GM21825 (cell line): ENCODE measurements around the gene CRIM1.
"Not testable (repeated sequence)": the region's sequence is repeated elsewhere in the genome, so short reads cannot be mapped to it uniquely, and the experiment has no call there.

Source experiments
- ATAC-seq: cut with Tn5 transposase; IDR thresholded peaks from one replicate; pipeline ENCODE4 v1.9.1; 2021; ENCODE audit warnings: mild to moderate bottlenecking, moderate library complexity; ENCODE audit not compliant: unreplicated experiment

CRIM1 gene

DNA sequence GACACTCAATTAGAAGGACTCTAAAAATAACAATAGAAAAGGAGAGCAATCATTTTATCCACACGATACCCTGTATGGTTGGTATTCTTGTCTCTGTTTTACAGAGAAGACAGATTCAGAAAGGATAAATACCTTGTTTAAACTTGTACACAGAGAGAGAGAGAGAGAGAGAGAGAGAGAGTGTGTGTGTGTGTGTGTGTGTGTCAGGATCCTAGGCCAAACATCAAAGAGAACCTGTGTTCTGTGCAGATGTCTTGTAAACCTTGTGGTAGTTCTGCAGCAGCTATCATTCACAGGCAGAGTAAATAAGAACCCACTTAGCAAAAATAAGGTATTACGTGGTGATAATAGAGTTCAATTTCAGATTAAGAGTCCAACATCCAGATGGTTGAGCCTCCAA, 4.3 kb upstream of the CRIM1 start:
- no peak for ATAC-seq

DNA sequence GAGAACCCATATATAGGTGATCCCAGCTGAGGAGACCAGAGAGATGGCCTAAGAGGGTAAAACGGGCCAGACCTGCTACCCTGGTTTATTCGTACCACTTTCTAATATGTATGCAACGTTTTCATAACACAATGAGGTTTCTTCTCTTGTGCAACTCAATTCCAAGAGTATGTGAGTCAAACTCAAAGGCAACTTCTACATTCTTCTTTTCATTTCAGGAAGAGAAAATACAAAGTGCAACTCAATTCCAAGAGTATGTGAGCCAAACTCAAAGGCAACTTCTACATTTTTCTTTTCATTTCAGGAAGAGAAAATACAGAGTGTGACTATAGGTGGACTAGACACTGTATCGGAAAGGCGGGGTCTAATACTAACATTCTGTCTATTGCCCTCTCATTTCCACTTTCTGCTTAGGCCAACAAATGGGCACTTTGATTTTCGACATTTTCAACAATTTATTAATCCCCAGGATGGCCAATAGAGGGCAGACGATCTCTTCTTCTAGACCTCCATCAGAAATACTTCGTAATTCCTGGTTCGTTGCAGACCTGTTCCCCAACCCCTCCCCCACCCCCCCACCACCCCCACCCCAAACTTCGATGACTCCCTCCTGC, 3.7 kb upstream of the CRIM1 start:
- no peak for ATAC-seq

DNA sequence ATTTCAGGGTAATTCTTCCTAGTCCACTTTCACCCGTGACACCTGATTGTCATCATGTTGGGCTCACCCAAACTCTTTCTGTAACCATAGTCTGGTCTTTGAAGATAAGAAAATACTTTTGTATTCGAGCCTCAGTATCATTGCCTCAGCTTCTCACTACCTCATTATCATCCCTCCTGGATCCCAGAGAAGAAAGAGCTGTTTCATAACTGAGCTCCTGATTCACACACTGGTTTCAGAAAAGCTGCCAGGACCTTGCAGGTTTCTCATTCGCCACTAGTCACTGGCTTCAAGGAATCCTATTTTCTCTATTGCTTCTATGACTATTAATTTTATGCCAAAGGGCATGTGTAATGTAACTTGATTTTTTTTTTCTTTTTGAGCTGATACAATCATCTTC, 2.9 kb upstream of the CRIM1 start:
- no peak for ATAC-seq

DNA sequence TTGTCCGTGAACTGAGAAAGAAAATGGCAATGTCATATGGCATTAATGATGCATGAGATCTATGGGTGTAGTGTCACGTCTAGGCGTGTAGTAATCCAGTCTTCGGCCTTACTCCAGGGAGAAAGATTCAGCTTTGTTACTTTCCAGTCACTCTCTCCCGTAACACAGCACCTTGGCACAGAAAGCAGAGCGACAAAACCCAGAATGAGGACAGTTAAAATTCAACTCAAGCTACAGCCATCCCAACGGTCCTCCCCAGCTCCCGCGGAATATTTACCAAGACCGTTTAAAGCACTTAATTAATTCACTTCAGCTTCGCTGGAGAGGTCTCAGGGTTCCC, 797 bp upstream of the CRIM1 start:
- no peak for ATAC-seq

DNA sequence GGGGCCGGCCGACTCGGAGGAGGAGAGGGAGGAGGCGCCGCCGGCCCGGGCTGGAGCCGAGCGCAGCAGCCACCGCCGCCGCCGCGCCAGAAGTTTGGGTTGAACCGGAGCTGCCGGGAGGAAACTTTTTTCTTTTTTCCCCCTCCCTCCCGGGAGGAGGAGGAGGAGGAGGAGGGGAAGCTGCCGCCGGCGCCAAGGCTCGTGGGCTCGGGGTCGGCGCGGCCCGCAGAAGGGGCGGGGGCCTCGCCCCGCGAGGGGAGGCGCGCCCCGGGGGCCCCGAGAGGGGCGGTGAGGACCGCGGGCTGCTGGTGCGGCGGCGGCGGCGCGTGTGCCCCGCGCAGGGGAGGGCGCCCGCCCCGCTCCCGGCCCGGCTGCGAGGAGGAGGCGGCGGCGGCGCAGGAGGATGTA, 316 bp downstream of the CRIM1 start:
- no peak for ATAC-seq

DNA sequence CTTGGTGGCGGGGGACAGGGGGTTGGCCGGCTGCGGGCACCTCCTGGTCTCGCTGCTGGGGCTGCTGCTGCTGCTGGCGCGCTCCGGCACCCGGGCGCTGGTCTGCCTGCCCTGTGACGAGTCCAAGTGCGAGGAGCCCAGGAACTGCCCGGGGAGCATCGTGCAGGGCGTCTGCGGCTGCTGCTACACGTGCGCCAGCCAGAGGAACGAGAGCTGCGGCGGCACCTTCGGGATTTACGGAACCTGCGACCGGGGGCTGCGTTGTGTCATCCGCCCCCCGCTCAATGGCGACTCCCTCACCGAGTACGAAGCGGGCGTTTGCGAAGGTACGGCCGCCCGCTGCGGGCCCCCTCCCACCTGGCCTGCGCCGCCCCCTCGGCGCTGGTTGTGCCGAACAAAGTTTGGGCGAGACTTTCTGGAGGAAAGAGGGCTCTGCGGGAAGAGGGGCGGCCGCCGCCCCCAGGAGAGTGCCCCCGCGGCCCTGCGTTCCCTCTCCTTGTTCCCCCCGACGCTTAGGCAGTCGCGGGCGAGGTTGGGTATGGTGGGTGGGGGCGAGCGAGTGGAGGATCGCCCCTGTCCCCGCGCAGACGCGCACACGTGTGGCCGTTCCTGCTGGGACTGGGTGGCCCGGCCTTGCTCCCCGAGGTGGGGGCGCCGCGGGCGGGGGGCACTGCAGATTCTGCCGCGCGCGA, 866 bp downstream of the CRIM1 start:
- no peak for ATAC-seq

GRCh38 chr2:36356990-36357846, 1.6 kb downstream of the CRIM1 start:
- ATAC-seq: peak; percentile 29

DNA sequence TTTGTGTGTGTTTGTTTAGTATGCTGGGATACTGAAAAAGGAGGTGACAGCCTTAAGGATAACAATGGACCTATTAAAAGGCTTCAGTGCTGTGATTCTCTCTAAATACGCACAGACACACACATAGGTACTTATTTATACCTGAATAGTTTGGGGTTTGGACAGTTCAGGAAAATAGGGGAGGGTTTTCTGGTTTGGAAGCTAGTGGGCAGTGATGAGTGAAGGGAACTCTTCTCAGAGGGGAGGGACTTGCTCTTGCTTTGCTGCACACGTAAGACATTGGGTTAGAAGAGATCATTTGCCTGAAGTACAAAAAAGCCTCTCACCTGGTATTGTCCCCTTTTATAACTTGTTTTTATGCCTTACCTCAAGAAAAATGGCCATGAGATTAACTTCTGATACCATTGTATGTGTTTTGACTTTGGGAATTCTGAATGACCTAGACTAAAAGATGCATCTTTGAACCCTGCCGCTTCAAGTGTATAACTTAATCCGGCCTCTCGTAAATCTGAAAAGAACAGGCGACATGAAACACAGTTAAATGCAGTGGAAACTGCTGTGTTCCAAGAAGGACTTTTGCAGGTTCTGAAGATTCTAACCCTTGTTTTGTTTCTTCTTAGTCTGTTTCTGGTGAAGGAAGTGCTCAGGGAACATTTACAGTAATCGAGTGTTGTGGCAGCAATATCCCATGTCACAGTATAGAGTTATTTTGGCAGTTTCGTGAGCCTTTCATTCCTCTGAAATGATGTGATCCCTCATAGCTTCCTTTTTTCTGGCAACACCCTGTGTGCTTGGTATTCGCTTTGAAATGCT, 2.5 kb downstream of the CRIM1 start:
- ATAC-seq: peak; percentile 30

DNA sequence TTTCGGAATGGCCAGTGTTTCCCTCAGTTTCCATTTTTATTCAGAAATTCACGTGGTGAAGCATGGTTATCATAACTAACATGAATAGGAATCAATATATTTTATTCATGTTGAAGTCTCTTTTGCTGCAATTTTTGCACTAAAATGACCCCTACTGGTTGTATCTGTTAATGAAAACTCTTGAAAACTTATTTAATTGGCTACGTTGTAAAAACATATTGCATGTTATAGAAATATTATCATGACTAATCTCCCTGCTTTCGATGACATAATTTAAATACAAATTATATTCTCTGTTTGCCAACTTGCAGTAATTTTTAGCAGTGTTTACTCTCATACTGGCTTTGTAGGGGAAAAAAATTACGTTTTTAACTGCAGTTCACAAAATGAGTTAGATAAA, 3.5 kb downstream of the CRIM1 start:
- no peak for ATAC-seq

DNA sequence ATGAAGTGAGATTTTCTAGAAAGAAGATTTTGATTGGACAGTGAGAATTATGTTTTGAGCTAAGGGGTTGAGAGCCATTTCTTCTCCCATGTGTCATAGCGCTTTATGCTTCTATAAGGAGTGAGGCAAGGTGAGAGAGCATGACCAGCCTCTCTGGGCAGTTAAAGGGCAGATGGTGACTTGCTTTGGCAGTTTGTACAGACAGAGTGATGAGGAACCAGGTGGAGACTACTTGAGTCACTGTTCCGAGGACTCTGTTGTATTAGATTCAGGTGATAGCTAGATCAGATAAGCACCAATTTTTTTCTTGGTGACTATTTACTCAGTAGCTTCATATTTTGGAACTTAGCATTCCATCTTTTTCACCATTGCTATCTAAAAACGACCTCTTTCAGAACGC, 4.5 kb downstream of the CRIM1 start:
- ATAC-seq: no peak

GRCh38 chr2:36360834-36361233, 5.3 kb downstream of the CRIM1 start:
- ATAC-seq: no peak

- no peak for ATAC-seq
Measured at GRCh38 chr2:36361396-36361795, 5.8 kb downstream of the CRIM1 start.

- ATAC-seq: no peak
Measured at GRCh38 chr2:36362291-36362690, 6.7 kb downstream of the CRIM1 start.

GRCh38 chr2:36363085-36363484, 7.5 kb downstream of the CRIM1 start:
- not testable (repeated sequence) for ATAC-seq

DNA sequence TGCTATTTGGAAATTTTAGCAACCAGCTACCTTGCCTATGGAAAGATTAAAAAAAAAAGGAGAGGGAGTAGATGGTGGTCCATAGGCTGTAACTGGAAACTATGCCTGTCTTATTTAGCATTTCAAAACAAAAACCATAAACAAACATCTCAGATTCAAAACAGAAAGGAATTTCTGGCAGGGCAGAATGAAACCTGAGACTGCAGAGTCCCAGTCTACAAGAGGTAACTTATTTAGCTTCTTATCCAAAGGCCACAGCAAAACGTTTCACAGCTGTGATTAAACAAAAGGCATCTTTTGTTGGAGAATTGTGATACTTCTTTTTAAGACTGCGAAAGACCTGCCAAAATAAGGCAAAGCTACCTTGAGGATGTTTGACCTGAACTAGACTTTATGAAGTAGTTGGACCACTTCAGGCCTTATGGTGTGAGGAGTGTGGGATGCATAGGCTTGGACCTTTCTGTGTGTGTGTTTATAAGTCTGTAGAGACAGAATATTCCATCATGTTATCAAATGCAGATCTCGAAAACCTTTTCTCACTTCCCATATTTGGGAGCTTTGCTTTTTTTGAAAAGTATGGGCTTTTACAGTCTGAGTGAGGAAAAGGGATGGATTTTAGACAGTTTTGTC, 11.0 kb downstream of the CRIM1 start:
- no peak for ATAC-seq

DNA sequence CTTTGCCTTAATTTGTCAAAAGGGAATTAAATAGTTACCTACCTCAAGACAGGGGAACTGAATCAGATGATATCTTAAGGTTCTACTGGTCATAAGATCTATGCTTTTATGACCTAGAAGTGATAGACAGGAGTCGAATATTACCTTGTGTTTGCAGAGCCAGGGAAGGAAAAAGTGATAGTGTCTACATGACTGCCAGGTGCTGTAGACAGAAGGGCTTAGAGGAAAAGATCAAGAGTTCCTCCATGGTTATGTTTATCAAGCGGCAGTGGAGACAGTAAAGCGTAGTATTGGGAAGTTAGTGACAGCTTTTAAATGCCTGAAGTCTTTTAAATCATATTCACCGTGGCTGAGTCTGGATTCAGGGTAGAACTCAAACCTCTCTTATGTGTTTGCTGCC, 11.9 kb downstream of the CRIM1 start:
- no peak for ATAC-seq

- no peak for ATAC-seq
Measured at GRCh38 chr2:36367895-36368353, 12.3 kb downstream of the CRIM1 start.

GRCh38 chr2:36368438-36368837, 12.9 kb downstream of the CRIM1 start:
- no peak for ATAC-seq

- no peak for ATAC-seq
Measured at GRCh38 chr2:36369163-36369562, 13.6 kb downstream of the CRIM1 start.

DNA sequence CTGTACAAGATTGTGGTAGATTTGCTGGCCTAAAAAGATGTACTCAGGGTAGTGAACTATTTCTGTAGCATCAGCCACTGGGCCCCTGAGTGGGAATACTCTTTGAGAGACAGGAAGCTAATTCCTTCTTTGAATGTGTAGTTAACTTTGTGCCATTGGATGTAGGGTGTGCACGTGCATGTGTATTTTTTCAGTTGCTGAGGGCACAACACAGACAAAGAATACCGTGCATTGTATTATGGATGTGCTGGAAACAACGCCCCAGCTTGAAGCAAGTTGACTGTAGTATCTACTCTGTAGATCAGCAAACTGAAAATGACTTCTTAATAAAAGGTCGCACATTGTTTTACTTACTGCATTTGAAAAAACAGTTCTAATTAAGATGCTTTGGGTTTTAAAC, 14.1 kb downstream of the CRIM1 start:
- no peak for ATAC-seq

GRCh38 chr2:36370281-36370680, 14.7 kb downstream of the CRIM1 start:
- ATAC-seq: no peak
